Measurements from ENCODE around the gene GMNN. TPM values are rescaled to one million over a fixed set of nuclear protein-coding genes. Genes with fewer than 3 reads are reported as not detected.

The GMNN gene
- total RNA-seq, 6 experiments from 2014 or later: 17.2 to 33.3 (median 27.4) TPM

DNA sequence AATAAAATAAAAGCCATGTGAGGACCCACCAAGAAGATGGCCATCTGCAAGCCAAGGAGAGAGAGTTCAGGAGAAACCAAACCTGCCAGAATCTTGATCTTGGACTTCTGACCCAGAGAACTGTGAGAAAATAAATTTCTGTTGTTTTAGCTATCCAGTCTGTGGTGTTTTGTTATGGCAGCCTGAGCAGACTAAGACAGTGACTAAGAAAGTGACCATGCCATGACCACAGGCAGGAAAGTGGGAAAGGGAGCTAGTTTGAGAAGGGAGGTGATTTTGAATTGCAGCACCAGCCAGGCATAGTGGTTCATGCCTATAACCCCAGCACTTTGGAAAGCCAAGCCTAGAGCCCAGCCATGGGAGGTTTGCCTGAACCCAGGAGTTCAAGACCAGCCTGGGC is 33.9 kb upstream of the GMNN start:
- Mint-ChIP-seq H3K36me3 (ENCODE audit: low read depth) (no peaks in the 10 kb centered on the region), H3K4me1 (ENCODE audit: low read depth) (peaks cover 53% of the 10 kb centered on the region), H3K27ac (peak overlapping the region; percentile 64), H3K27me3 (ENCODE audit: insufficient read depth) (peaks cover 6% of the 10 kb centered on the region), H3K9me3 (no peaks in the 10 kb centered on the region), H3K4me3 (peak overlapping the region; percentile 30; the same call in 1 of the 2 replicates)
- no peak for TF ChIP-seq CTCF (IDR thresholded peaks at IDR 0.05)
- peak; percentile 59 for DNase-seq

- H3K4me1 Mint-ChIP-seq (ENCODE audit: low read depth): peaks cover 50% of the 10 kb centered on the region
- no peaks in the 10 kb centered on the region; the same call in none of the 2 replicates for H3K27me3 Mint-ChIP-seq (ENCODE audit: insufficient read depth)
- H3K27ac Mint-ChIP-seq: peak overlapping the region; percentile 97
- DNase-seq: no peak
- TF ChIP-seq CTCF (IDR thresholded peaks at IDR 0.05): no peak
- H3K9me3 Mint-ChIP-seq: no peaks in the 10 kb centered on the region
- H3K4me3 Mint-ChIP-seq: peak overlapping the region; percentile 80
- no peaks in the 10 kb centered on the region for H3K36me3 Mint-ChIP-seq (ENCODE audit: low read depth)
Observed at GRCh38 chr6:24742216-24742738, 32.5 kb upstream of the GMNN start.

- H3K27ac Mint-ChIP-seq: peak overlapping the region; percentile 97
- H3K4me3 Mint-ChIP-seq: peak overlapping the region; percentile 80
Observed at GRCh38 chr6:24743265-24743943, 31.3 kb upstream of the GMNN start.

GRCh38 chr6:24743944-24744335 is 30.8 kb upstream of the GMNN start:
- Mint-ChIP-seq H3K36me3 (ENCODE audit: low read depth) (0 out of 2 replicates have a peak, but pooled peaks cover 3% of the 10 kb centered on the region), H3K27me3 (ENCODE audit: insufficient read depth) (no peaks in the 10 kb centered on the region; the same call in none of the 2 replicates), H3K27ac (peak overlapping the region; percentile 97), H3K4me3 (peak overlapping the region; percentile 80), H3K4me1 (ENCODE audit: low read depth) (peaks cover 50% of the 10 kb centered on the region), H3K9me3 (no peaks in the 10 kb centered on the region)
- TF ChIP-seq CTCF (IDR thresholded peaks at IDR 0.05): no peak
- no peak for DNase-seq

More at GRCh38 chr6:24743265-24743943, 31.3 kb upstream of the GMNN start:
- Mint-ChIP-seq H3K9me3 (no peaks in the 10 kb centered on the region), H3K36me3 (ENCODE audit: low read depth) (no peaks in the 10 kb centered on the region), H3K4me1 (ENCODE audit: low read depth) (peaks cover 50% of the 10 kb centered on the region), H3K27me3 (ENCODE audit: insufficient read depth) (no peaks in the 10 kb centered on the region; the same call in none of the 2 replicates)
- DNase-seq: peak; percentile 97
- TF ChIP-seq CTCF (IDR thresholded peaks at IDR 0.05): no peak

DNA sequence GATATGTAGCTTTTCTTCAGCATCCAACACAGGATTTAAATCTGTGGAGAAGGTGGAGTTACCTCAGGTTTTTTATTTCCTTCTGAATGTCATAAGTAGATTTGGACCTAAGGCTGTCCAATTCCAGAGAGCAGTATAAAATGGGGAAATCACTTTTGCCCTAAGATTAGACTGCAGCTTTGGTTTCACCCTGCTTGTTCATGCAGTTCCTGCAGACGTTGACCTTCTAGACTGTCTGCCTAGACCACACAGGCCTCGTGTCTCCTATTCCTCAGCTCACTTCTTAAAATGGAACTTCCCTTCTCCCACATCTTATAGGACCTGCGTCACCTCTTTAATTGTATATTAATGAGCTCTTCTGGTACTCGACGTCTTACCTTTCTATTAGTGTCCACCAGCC is 29.8 kb upstream of the GMNN start:
- DNase-seq: no peak
- 0 out of 2 replicates have a peak, but pooled peaks cover 4% of the 10 kb centered on the region for H3K36me3 Mint-ChIP-seq (ENCODE audit: low read depth)
- no peaks in the 10 kb centered on the region; the same call in none of the 2 replicates for H3K27me3 Mint-ChIP-seq (ENCODE audit: insufficient read depth)
- H3K27ac Mint-ChIP-seq: peak overlapping the region; percentile 11; the same call in 1 of the 2 replicates
- H3K4me3 Mint-ChIP-seq: no peak overlapping the region
- TF ChIP-seq CTCF (IDR thresholded peaks at IDR 0.05): no peak
- H3K9me3 Mint-ChIP-seq: no peaks in the 10 kb centered on the region
- peaks cover 48% of the 10 kb centered on the region for H3K4me1 Mint-ChIP-seq (ENCODE audit: low read depth)

Data from HFFc6 (cell line).